Measurements from ENCODE around the gene RNF112.
A peak's percentile ranks its signal among the peaks of the same experiment; 100 is the strongest.

The RNF112 gene

DNA sequence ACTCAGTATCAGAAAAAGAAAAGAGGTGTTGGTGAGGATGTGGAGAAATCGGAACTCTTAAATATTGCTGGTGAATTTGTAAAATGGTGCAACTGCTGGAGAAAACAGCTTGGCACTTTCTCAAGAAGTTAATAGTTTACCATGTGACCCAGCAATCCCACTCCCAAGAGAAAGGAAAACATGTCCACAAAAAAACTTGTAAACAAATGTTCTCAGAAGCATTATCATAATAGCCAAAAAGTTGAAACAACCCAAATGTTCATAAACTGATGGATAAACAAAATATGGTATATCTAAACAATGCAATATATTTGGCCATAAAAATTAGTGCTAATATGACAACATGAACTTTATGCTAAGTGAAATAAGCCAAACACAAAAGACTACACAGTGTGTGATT, 35.3 kb upstream of the RNF112 start:
- DNase-seq: no peak

GRCh38 chr17:19376811-19377210, 34.2 kb upstream of the RNF112 start:
- DNase-seq: no peak

DNA sequence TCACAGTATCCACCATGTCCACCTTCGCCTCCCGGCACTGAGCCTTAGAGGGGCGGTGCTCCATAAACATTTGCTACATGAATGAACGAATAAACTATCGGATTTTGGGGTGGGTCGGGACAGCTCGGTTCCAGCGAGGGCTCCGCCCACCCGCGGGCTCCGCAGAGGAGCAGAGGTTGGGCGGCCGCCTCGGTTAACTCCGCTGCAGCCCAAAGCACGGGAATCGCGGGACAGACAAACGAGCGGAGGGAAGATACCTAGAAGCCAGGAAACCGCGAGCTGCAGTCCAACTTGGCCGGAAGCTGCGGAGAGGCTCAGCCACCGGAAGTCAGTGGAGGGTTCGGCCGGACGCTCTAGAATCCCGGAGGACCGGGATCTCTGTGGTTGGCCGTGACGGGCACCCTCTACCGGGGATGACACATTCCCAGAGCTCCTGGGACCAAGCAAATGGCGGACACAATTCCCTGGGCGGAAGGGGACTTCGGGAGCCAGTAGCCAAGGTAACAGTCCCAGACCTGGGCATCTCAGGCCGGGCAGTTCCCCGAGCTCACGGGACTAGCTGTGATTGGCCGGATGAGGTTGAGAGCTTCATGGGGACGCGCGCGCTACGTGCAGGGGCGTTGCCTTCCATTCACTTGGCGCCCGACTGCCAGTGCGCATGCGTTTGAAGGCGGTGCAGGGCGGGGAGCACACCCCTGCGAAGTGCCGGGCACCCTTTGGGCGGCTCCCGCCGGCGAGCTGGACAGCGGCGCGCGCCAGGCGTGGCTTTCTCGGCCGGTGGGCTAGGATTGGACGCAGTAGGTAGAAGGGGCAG, 33.2 kb upstream of the RNF112 start:
- DNase-seq: peak; percentile 98

GRCh38 chr17:19378416-19379360, 32.3 kb upstream of the RNF112 start, which contains the start of gene MAPK7:
TSS of gene MAPK7 (plus strand) at chr17:19378498. CDS start at chr17:19378901, 403 bp downstream.
- no peak for DNase-seq

GRCh38 chr17:19379361-19380065, 31.5 kb upstream of the RNF112 start:
- no peak for DNase-seq

GRCh38 chr17:19380481-19381301, 30.3 kb upstream of the RNF112 start:
- no peak for DNase-seq

DNA sequence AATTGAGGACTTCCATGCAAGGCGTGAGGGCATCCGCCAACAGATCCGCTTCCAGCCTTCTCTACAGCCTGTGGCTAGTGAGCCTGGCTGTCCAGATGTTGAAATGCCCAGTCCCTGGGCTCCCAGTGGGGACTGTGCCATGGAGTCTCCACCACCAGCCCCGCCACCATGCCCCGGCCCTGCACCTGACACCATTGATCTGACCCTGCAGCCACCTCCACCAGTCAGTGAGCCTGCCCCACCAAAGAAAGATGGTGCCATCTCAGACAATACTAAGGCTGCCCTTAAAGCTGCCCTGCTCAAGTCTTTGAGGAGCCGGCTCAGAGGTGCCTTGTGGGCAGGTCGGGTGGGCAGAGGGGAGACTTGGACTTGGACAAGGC, 29.7 kb upstream of the RNF112 start:
- DNase-seq: no peak

DNA sequence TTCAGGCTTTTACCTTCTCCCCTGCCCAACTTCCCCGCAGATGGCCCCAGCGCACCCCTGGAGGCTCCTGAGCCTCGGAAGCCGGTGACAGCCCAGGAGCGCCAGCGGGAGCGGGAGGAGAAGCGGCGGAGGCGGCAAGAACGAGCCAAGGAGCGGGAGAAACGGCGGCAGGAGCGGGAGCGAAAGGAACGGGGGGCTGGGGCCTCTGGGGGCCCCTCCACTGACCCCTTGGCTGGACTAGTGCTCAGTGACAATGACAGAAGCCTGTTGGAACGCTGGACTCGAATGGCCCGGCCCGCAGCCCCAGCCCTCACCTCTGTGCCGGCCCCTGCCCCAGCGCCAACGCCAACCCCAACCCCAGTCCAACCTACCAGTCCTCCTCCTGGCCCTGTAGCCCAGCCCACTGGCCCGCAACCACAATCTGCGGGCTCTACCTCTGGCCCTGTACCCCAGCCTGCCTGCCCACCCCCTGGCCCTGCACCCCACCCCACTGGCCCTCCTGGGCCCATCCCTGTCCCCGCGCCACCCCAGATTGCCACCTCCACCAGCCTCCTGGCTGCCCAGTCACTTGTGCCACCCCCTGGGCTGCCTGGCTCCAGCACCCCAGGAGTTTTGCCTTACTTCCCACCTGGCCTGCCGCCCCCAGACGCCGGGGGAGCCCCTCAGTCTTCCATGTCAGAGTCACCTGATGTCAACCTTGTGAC, 29.1 kb upstream of the RNF112 start:
- DNase-seq: no peak

- no peak for DNase-seq
These were observed 28.2 kb upstream of the RNF112 start for GRCh38 chr17:19382531-19383444.

- no peak for DNase-seq
These were observed 27.2 kb upstream of the RNF112 start for GRCh38 chr17:19383681-19384470.

GRCh38 chr17:19384723-19385391, 26.2 kb upstream of the RNF112 start:
- no peak for DNase-seq

- DNase-seq: no peak
These were observed 25.5 kb upstream of the RNF112 start for GRCh38 chr17:19385521-19385983.

- no peak for DNase-seq
These were observed 24.7 kb upstream of the RNF112 start for GRCh38 chr17:19386051-19386929.

GRCh38 chr17:19386974-19387920, 23.8 kb upstream of the RNF112 start, which contains the start of gene MFAP4:
TSS of gene MFAP4 (minus strand) at chr17:19387190. CDS start at chr17:19387155, 35 bp downstream.
- DNase-seq: no peak

GRCh38 chr17:19387921-19388521, 23.0 kb upstream of the RNF112 start:
- no peak for DNase-seq
